Measurements from ENCODE around the gene ATRX.
"Not testable (repeated sequence)": the region's sequence is repeated elsewhere in the genome, so short reads cannot be mapped to it uniquely, and the experiment has no call there.

Gene ATRX

DNA sequence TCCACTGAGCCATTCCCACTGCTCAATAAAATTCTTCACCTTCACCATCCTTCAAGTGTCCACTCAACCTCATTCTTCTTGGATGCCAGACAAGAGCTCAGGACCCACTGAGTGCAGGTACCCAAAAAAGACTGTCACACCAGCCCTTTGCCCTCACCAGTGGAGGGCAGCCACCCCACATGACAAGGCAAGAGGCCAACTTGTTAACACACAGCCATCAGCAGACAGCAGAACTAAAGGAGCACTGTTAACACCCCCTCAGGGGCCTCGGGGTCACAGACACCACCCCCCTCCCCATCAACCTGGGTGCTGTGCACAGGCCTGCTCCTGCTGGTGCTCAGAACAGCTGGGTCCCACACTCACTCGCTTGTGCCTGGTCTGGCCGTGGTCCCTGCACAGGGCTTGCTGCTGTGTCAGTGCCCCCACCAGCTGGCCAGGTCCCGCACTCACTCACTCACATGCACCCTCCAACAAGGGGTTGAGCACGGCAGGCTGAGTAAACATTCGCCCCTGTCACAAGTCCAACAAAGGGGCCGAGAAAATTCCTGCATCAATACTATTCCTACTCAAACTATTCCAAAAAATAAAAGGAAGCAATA lies 54.1 kb downstream of the ATRX start:
- ChIA-PET POLR2A (no interaction called here), CTCF (no interaction called here)
- TF ChIP-seq, protein P1, sequence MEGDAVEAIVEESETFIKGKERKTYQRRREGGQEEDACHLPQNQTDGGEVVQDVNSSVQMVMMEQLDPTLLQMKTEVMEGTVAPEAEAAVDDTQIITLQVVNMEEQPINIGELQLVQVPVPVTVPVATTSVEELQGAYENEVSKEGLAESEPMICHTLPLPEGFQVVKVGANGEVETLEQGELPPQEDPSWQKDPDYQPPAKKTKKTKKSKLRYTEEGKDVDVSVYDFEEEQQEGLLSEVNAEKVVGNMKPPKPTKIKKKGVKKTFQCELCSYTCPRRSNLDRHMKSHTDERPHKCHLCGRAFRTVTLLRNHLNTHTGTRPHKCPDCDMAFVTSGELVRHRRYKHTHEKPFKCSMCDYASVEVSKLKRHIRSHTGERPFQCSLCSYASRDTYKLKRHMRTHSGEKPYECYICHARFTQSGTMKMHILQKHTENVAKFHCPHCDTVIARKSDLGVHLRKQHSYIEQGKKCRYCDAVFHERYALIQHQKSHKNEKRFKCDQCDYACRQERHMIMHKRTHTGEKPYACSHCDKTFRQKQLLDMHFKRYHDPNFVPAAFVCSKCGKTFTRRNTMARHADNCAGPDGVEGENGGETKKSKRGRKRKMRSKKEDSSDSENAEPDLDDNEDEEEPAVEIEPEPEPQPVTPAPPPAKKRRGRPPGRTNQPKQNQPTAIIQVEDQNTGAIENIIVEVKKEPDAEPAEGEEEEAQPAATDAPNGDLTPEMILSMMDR (IDR thresholded peaks at IDR 0.05; ENCODE audit: insufficient read depth, low read length, missing control alignments) = no peak
- no peak for DNase-seq (ENCODE audit: low read depth, low spot score)
- H3K4me3 ChIP-seq (ENCODE audit: low read depth, low read length) = no peak overlapping the region

DNA sequence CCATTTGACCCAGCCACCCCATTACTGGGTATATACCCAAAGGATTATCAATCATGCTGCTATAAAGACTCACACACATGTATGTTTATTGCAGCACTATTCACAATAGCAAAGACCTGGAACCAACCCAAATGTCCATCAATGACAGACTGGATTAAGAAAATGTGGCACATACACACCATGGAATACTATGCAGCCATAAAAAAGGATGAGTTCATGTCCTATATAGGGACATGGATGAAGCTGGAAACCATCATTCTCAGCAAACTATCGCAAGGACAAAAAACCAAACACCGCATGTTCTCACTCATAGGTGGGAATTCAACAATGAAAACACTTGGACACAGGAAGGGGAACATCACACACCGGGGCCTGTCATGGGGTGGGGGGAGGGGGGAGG lies 59.9 kb downstream of the ATRX start:
- H3K4me3 ChIP-seq (ENCODE audit: low read depth, low read length); DNase-seq (ENCODE audit: low read depth, low spot score); POLR2A ChIA-PET; CTCF ChIA-PET: not testable (repeated sequence)

DNA sequence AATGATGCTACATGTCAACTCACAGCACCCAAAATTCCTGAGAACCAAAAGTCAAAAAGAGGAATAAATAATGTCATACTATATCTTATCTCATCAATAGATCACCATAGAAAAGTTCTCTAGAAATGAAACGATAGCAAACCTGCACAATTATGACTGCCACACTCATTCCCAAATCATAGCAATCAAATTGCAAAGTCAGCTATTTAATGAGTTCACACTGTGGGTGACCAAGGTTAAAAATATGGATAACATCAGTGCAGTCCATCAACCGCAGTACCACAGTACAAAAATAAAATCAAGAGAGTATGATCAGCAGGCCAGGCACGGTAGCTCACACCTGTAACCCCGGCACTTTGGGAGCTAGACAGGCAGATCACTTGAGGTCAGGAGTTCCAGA lies 62.3 kb downstream of the ATRX start:
- ChIA-PET POLR2A (no interaction called here), CTCF (interaction anchor here (1.1 kb wide), 1 partner anchor 12 kb away, joined by 3 read pairs; no protein-coding TSS in a partner anchor)
- TF ChIP-seq, protein P1 (IDR thresholded peaks at IDR 0.05; ENCODE audit: insufficient read depth, low read length, missing control alignments) = no peak
- no peak for DNase-seq (ENCODE audit: low read depth, low spot score)
- no peak overlapping the region for H3K4me3 ChIP-seq (ENCODE audit: low read depth, low read length)

DNA sequence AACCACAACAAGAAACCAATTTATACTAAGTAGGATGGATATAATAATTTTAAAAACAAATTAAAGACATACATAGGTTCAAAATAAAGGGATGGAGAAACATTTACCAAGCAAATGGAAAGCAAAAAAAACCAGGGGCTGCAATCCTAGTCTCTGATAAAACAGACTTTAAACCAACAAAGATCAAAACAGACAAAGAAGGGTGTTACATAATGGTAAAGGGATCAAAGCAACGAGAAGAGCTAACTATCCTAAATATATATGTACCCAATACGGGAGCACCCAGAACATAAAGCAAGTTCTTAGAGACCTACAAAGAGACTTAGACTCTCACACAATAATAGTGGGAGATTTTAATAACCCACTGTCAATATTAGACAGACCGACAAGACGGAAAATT lies 66.6 kb downstream of the ATRX start:
- H3K4me3 ChIP-seq (ENCODE audit: low read depth, low read length) = no peak overlapping the region
- CTCF ChIA-PET = no interaction called here
- DNase-seq (ENCODE audit: low read depth, low spot score) = no peak
- TF ChIP-seq, protein P1 (IDR thresholded peaks at IDR 0.05; ENCODE audit: insufficient read depth, low read length, missing control alignments) = no peak
- POLR2A ChIA-PET = no interaction called here

DNA sequence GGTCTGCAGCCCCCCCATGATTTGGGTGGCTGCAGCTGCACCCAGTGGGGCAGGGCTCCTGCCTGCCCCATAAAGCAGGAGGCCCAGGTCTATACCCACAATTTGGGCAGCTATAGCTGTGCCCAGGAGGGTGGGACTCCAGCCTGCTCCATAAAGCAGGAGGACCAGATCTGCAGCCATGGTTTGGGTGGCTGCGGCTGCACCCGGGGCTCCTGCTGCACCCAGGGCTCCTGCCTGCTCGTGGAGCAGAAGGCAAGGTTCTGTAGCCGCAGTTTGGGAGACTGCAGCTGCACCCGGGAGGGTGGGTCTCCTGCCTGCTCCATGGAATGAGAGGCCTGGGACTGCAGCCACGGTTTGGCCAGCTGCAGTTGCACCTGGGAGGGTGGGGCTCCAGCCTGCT lies 81.1 kb downstream of the ATRX start:
- DNase-seq (ENCODE audit: low read depth, low spot score) = no peak
- no peak overlapping the region for H3K4me3 ChIP-seq (ENCODE audit: low read depth, low read length)
- CTCF ChIA-PET = no interaction called here
- POLR2A ChIA-PET = no interaction called here
- TF ChIP-seq, protein P1 (IDR thresholded peaks at IDR 0.05; ENCODE audit: insufficient read depth, low read length, missing control alignments) = no peak

DNA sequence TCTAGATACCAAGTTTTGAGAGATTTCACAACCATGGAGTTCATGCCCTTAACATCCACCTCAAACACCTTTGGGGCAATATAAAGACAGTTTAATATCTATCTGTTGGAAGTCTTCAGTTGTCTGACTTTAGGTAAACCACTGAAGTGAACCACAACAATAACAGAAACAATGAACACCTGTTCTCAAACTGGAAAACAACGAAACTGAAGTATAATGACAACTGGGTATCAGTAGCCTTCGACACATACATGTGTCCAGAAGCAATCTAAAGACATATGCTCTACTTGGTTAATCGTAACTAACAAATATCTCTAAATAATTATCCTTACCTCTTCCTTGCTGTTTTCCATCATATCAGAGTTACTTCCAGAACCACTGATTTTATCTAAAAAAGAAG lies 87.8 kb downstream of the ATRX start:
- DNase-seq (ENCODE audit: low read depth, low spot score) = no peak
- TF ChIP-seq, protein P1 (IDR thresholded peaks at IDR 0.05; ENCODE audit: insufficient read depth, low read length, missing control alignments) = no peak
- no peak overlapping the region for H3K4me3 ChIP-seq (ENCODE audit: low read depth, low read length)
- CTCF ChIA-PET = no interaction called here
- POLR2A ChIA-PET = no interaction called here

DNA sequence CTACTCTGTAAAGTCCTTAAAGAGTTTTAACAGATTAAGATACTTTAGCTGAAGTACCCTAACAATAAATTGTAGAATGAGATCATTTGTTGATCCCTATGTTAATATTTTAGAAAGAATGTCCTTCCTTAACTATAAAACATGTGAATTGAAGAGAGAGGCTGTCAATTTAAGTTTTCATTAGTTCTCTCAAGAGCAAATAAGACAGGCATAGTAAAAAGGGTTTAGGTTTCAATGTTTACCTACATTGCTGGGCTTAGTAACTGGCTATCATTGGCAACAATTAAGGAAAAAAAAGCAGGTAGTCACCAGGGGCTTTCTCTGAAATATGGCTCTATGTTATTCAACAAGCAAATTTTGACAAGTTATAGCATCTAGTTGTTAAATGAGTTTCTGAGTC lies 91.5 kb downstream of the ATRX start:
- no peak overlapping the region for H3K4me3 ChIP-seq (ENCODE audit: low read depth, low read length)
- ChIA-PET CTCF (no interaction called here), POLR2A (no interaction called here)
- TF ChIP-seq, protein P1 (IDR thresholded peaks at IDR 0.05; ENCODE audit: insufficient read depth, low read length, missing control alignments) = no peak
- no peak for DNase-seq (ENCODE audit: low read depth, low spot score)
